ENCODE data around the gene SHLD1.
"Not testable (repeated sequence)": the region's sequence is repeated elsewhere in the genome, so short reads cannot be mapped to it uniquely, and the experiment has no call there.

Gene SHLD1

GRCh38 chr20:5797165-5797564, 47.0 kb downstream of the SHLD1 start:
- no peak overlapping the region for H2BK12ac ChIP-seq (ENCODE audit: low read length in 2 of 2)
- H4K91ac ChIP-seq (ENCODE audit: low read length) = no peak overlapping the region
- no peak overlapping the region for H3K23ac ChIP-seq (ENCODE audit: low read length in 2 of 2)
- H2AFZ ChIP-seq (ENCODE audit: low read depth, low read length) = no peak overlapping the region
- H3K4me3 ChIP-seq (ENCODE audit: insufficient read depth in 1 of 2, low read depth in 1 of 2, low read length in 2 of 2) = no peak overlapping the region
- no peak overlapping the region for H3K18ac ChIP-seq (ENCODE audit: low read depth in 1 of 2, low read length in 2 of 2)
- no peak overlapping the region for H3K9ac ChIP-seq (ENCODE audit: low read length)
- H2AK5ac ChIP-seq (ENCODE audit: low read length, severe bottlenecking) = no peak overlapping the region
- no peak overlapping the region for H3K4ac ChIP-seq (ENCODE audit: low read depth in 1 of 2, low read length in 2 of 2)
- no peak overlapping the region for H4K8ac ChIP-seq (ENCODE audit: low read length)
- no peaks in the 10 kb centered on the region for H3K79me1 ChIP-seq (replicated peaks; ENCODE audit: low read length, poor library complexity, severe bottlenecking)
- no peak overlapping the region for H2BK120ac ChIP-seq (ENCODE audit: low read depth, low read length)
- 40% methylated on average over 1 of the region's 1 CpG for WGBS
- H3K4me1 ChIP-seq (ENCODE audit: control insufficient read depth, insufficient read depth, low read depth, low read length) = peaks cover 5% of the 10 kb centered on the region
- H3K9me3 ChIP-seq (ENCODE audit: control insufficient read depth, low read length) = no peaks in the 10 kb centered on the region
- H2BK15ac ChIP-seq (ENCODE audit: low read depth, poor library complexity, severe bottlenecking) = no peak overlapping the region
- H3K14ac ChIP-seq (ENCODE audit: low read length in 2 of 2) = no peak overlapping the region
- no peak overlapping the region for H2BK5ac ChIP-seq (ENCODE audit: low read depth, low read length, poor library complexity, severe bottlenecking)
- H3K4me2 ChIP-seq (ENCODE audit: low read length, poor library complexity, severe bottlenecking) = no peak overlapping the region
- DNase-seq = no peak
- H3K36me3 ChIP-seq (ENCODE audit: control insufficient read depth in 1 of 2, insufficient read depth in 2 of 2, low read depth in 1 of 2, low read length in 2 of 2) = no peaks in the 10 kb centered on the region
- no peaks in the 10 kb centered on the region for H3K27me3 ChIP-seq (ENCODE audit: control insufficient read depth in 1 of 2, insufficient read depth in 1 of 2, low read length in 2 of 2)
- peak overlapping the region; percentile 23 for H3K27ac ChIP-seq (ENCODE audit: low read length, poor library complexity, severe bottlenecking)

GRCh38 chr20:5797843-5798462, 47.8 kb downstream of the SHLD1 start:
- DNase-seq = no peak
- Histone ChIP-seq H3K4ac (ENCODE audit: low read depth in 1 of 2, low read length in 2 of 2) (no peak overlapping the region), H3K36me3 (ENCODE audit: control insufficient read depth in 1 of 2, insufficient read depth in 2 of 2, low read depth in 1 of 2, low read length in 2 of 2) (no peaks in the 10 kb centered on the region), H2BK120ac (ENCODE audit: low read depth, low read length) (no peak overlapping the region), H3K27me3 (ENCODE audit: control insufficient read depth in 1 of 2, insufficient read depth in 1 of 2, low read length in 2 of 2) (no peaks in the 10 kb centered on the region), H2BK15ac (ENCODE audit: low read depth, poor library complexity, severe bottlenecking) (no peak overlapping the region), H4K8ac (ENCODE audit: low read length) (no peak overlapping the region), H2BK12ac (ENCODE audit: low read length in 2 of 2) (no peak overlapping the region), H3K4me3 (ENCODE audit: insufficient read depth in 1 of 2, low read depth in 1 of 2, low read length in 2 of 2) (no peak overlapping the region), H3K27ac (ENCODE audit: low read length, poor library complexity, severe bottlenecking) (no peak overlapping the region), H3K4me1 (ENCODE audit: control insufficient read depth, insufficient read depth, low read depth, low read length) (peaks cover 5% of the 10 kb centered on the region), H3K23ac (ENCODE audit: low read length in 2 of 2) (no peak overlapping the region), H2AK5ac (ENCODE audit: low read length, severe bottlenecking) (peak overlapping the region; percentile 9), H3K14ac (ENCODE audit: low read length in 2 of 2) (no peak overlapping the region), H3K79me1 (replicated peaks; ENCODE audit: low read length, poor library complexity, severe bottlenecking) (no peaks in the 10 kb centered on the region), H3K18ac (ENCODE audit: low read depth in 1 of 2, low read length in 2 of 2) (peak overlapping the region in 1 of 2 experiments; percentile 12), H3K9me3 (ENCODE audit: control insufficient read depth, low read length) (no peaks in the 10 kb centered on the region), H2AFZ (ENCODE audit: low read depth, low read length) (no peak overlapping the region), H3K9ac (ENCODE audit: low read length) (no peak overlapping the region), H4K91ac (ENCODE audit: low read length) (no peak overlapping the region), H2BK5ac (ENCODE audit: low read depth, low read length, poor library complexity, severe bottlenecking) (no peak overlapping the region), H3K4me2 (ENCODE audit: low read length, poor library complexity, severe bottlenecking) (no peak overlapping the region)
- 87% methylated on average over 7 of the region's 7 CpGs for WGBS

- H2BK12ac ChIP-seq (ENCODE audit: low read length in 2 of 2); H3K27ac ChIP-seq (ENCODE audit: low read length, poor library complexity, severe bottlenecking); H3K27me3 ChIP-seq (ENCODE audit: control insufficient read depth in 1 of 2, insufficient read depth in 1 of 2, low read length in 2 of 2); H2BK15ac ChIP-seq (ENCODE audit: low read depth, poor library complexity, severe bottlenecking); H3K14ac ChIP-seq (ENCODE audit: low read length in 2 of 2); H3K23ac ChIP-seq (ENCODE audit: low read length in 2 of 2); H3K4me2 ChIP-seq (ENCODE audit: low read length, poor library complexity, severe bottlenecking); H3K4ac ChIP-seq (ENCODE audit: low read depth in 1 of 2, low read length in 2 of 2); H3K9me3 ChIP-seq (ENCODE audit: control insufficient read depth, low read length); H4K91ac ChIP-seq (ENCODE audit: low read length); H2AK5ac ChIP-seq (ENCODE audit: low read length, severe bottlenecking); H2BK5ac ChIP-seq (ENCODE audit: low read depth, low read length, poor library complexity, severe bottlenecking); DNase-seq; H3K36me3 ChIP-seq (ENCODE audit: control insufficient read depth in 1 of 2, insufficient read depth in 2 of 2, low read depth in 1 of 2, low read length in 2 of 2); H4K8ac ChIP-seq (ENCODE audit: low read length); H3K4me3 ChIP-seq (ENCODE audit: insufficient read depth in 1 of 2, low read depth in 1 of 2, low read length in 2 of 2); H3K79me1 ChIP-seq (replicated peaks; ENCODE audit: low read length, poor library complexity, severe bottlenecking); H3K9ac ChIP-seq (ENCODE audit: low read length); H2AFZ ChIP-seq (ENCODE audit: low read depth, low read length); H2BK120ac ChIP-seq (ENCODE audit: low read depth, low read length); H3K18ac ChIP-seq (ENCODE audit: low read depth in 1 of 2, low read length in 2 of 2): not testable (repeated sequence)
- 98% methylated on average over 10 of the region's 13 CpGs for WGBS
- H3K4me1 ChIP-seq (ENCODE audit: control insufficient read depth, insufficient read depth, low read depth, low read length) = peaks cover 12% of the 10 kb centered on the region
These were observed 53.6 kb downstream of the SHLD1 start for GRCh38 chr20:5803754-5804303.

GRCh38 chr20:5806457-5807263, 56.5 kb downstream of the SHLD1 start:
- Histone ChIP-seq H2AFZ (ENCODE audit: low read depth, low read length) (no peak overlapping the region), H3K18ac (ENCODE audit: low read depth in 1 of 2, low read length in 2 of 2) (no peak overlapping the region)

More at GRCh38 chr20:5806457-5807263, 56.5 kb downstream of the SHLD1 start:
- Histone ChIP-seq H3K4me2 (ENCODE audit: low read length, poor library complexity, severe bottlenecking) (no peak overlapping the region), H2BK15ac (ENCODE audit: low read depth, poor library complexity, severe bottlenecking) (peak overlapping the region; percentile 1), H4K8ac (ENCODE audit: low read length) (no peak overlapping the region), H3K14ac (ENCODE audit: low read length in 2 of 2) (no peak overlapping the region), H3K9ac (ENCODE audit: low read length) (no peak overlapping the region), H2AK5ac (ENCODE audit: low read length, severe bottlenecking) (peak overlapping the region; percentile 11), H3K36me3 (ENCODE audit: control insufficient read depth in 1 of 2, insufficient read depth in 2 of 2, low read depth in 1 of 2, low read length in 2 of 2) (no peaks in the 10 kb centered on the region), H2BK5ac (ENCODE audit: low read depth, low read length, poor library complexity, severe bottlenecking) (no peak overlapping the region), H3K27ac (ENCODE audit: low read length, poor library complexity, severe bottlenecking) (no peak overlapping the region), H3K9me3 (ENCODE audit: control insufficient read depth, low read length) (no peaks in the 10 kb centered on the region), H3K79me1 (replicated peaks; ENCODE audit: low read length, poor library complexity, severe bottlenecking) (no peaks in the 10 kb centered on the region), H2BK120ac (ENCODE audit: low read depth, low read length) (no peak overlapping the region), H2BK12ac (ENCODE audit: low read length in 2 of 2) (peak overlapping the region in 1 of 2 experiments; percentile 56), H3K23ac (ENCODE audit: low read length in 2 of 2) (no peak overlapping the region), H3K4ac (ENCODE audit: low read depth in 1 of 2, low read length in 2 of 2) (no peak overlapping the region), H3K4me1 (ENCODE audit: control insufficient read depth, insufficient read depth, low read depth, low read length) (peaks cover 14% of the 10 kb centered on the region), H3K27me3 (ENCODE audit: control insufficient read depth in 1 of 2, insufficient read depth in 1 of 2, low read length in 2 of 2) (no peaks in the 10 kb centered on the region), H3K4me3 (ENCODE audit: insufficient read depth in 1 of 2, low read depth in 1 of 2, low read length in 2 of 2) (no peak overlapping the region), H4K91ac (ENCODE audit: low read length) (no peak overlapping the region)
- no peak for DNase-seq
- 91% methylated on average over 6 of the region's 7 CpGs for WGBS

Data from mesenchymal stem cell (in vitro differentiated cells and primary cell).